Transverse colon (tissue), 4 donors: ENCODE results near the gene NRXN2.

Experiments
- EP300 ChIP-seq: sonication (generic); formaldehyde crosslinking; IDR thresholded peaks from one replicate; pipeline ENCODE4 v1.6.1; 2017; ENCODE audit warnings: antibody characterized with exemption, low read depth
- POLR2AphosphoS5 ChIP-seq, 3 donors: sonication (generic); formaldehyde crosslinking; IDR thresholded peaks; one replicate each; pipeline ENCODE4 v1.6.1; 2016; ENCODE audit warnings: antibody characterized with exemption in 3 of 3
- TF ChIP-seq, protein P1 (sequence below), 5 experiments: fragments of 200-600 bp in 3 of 5; fragments of 450-650 bp in 2 of 5; sonication (generic) in 3 of 5; IDR thresholded peaks; 1 replicate in 2 of 5; 2 replicates in 3 of 5; pipeline ENCODE4 v1.5.1; 2016 to 2017; ENCODE audit warnings: antibody characterized with exemption in 5 of 5, inconsistent platforms in 3 of 5, mild to moderate bottlenecking in 2 of 5, moderate library complexity in 1 of 5

DNA sequence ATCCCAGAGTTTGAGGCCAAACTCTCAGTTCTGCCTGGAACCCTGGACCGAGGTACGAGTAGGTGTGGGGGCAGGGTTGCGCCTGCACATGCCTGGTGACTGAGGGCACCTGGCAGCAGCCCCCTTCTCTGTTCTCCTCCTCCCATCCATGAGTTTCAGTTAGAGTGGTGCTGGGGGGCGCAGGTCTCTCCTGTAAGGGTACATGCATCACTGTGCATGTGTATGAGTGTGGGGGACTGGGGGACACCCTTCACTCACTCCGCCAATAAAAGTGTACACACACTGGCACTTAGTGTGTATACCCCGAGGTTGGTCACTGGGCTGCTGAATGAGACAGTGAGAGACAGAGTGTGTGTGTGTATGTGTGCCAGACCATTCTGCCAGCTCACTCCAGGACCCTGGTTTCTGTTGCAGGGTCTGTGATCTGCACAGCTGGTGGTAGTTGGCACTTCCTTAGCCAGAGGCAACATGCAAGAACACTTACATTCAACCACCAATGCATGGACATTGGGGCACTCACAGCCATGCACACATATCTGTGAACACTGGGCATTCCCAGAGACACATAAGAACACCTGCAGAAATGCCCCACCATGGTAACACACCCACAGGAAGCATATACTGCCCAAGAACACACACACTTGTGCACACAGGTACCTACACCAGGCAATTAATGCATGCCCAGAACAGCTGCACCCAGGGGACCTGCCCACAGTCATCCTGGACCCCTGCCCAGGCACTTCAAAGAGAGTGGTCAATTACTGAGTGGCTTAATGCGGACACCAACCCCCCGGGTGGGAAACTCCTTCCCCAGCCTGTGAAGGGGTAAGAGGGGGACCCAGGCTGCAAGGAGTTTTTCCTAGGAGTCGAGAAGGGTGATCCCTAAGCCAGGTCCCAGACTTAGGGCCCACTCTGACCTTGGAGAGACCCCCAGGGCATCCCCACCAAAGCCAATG is 1.2 kb upstream of the NRXN2 start:
- TF ChIP-seq, protein P1, sequence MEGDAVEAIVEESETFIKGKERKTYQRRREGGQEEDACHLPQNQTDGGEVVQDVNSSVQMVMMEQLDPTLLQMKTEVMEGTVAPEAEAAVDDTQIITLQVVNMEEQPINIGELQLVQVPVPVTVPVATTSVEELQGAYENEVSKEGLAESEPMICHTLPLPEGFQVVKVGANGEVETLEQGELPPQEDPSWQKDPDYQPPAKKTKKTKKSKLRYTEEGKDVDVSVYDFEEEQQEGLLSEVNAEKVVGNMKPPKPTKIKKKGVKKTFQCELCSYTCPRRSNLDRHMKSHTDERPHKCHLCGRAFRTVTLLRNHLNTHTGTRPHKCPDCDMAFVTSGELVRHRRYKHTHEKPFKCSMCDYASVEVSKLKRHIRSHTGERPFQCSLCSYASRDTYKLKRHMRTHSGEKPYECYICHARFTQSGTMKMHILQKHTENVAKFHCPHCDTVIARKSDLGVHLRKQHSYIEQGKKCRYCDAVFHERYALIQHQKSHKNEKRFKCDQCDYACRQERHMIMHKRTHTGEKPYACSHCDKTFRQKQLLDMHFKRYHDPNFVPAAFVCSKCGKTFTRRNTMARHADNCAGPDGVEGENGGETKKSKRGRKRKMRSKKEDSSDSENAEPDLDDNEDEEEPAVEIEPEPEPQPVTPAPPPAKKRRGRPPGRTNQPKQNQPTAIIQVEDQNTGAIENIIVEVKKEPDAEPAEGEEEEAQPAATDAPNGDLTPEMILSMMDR (IDR thresholded peaks at IDR 0.05), result no peak
- no peak for TF ChIP-seq EP300
- TF ChIP-seq POLR2AphosphoS5 (IDR thresholded peaks at IDR 0.05), result no peak
